Muscle layer of colon (tissue), 2 donors: ENCODE data around the gene PDIA5.
"Not testable (repeated sequence)": the region's sequence is repeated elsewhere in the genome, so short reads cannot be mapped to it uniquely, and the experiment has no call there.

Source experiments
- H3K27ac ChIP-seq: one replicate; pipeline ENCODE4 v1.7.0; 2013; ENCODE audit warnings: low read depth, mild to moderate bottlenecking, low read length, moderate library complexity
- H3K27me3 ChIP-seq, 2 donors: one replicate each; pipeline ENCODE4 v1.7.0; 2013; ENCODE audit warnings: low read length in 2 of 2, mild to moderate bottlenecking in 2 of 2; ENCODE audit not compliant: insufficient read depth in 2 of 2, control insufficient read depth in 1 of 2
- H3K36me3 ChIP-seq: one replicate; pipeline ENCODE4 v1.7.0; 2013; ENCODE audit warnings: mild to moderate bottlenecking, low read length; ENCODE audit not compliant: insufficient read depth
- H3K4me1 ChIP-seq: one replicate; pipeline ENCODE4 v1.7.0; 2013; ENCODE audit warnings: mild to moderate bottlenecking, low read length; ENCODE audit not compliant: insufficient read depth
- H3K4me3 ChIP-seq, 2 donors: one replicate each; pipeline ENCODE4 v1.7.0; 2013; ENCODE audit warnings: low read length in 2 of 2, low read depth in 1 of 2, mild to moderate bottlenecking in 1 of 2, moderate library complexity in 1 of 2
- H3K9ac ChIP-seq: one replicate; pipeline ENCODE4 v1.7.0; 2013; ENCODE audit warnings: low read length
- H3K9me3 ChIP-seq: one replicate; pipeline ENCODE4 v1.7.0; 2013; ENCODE audit warnings: mild to moderate bottlenecking, low read length
- donor health status: abdominal sarcoma.
- donor health status: Adenocarcinoma of cecum.

The PDIA5 gene

DNA sequence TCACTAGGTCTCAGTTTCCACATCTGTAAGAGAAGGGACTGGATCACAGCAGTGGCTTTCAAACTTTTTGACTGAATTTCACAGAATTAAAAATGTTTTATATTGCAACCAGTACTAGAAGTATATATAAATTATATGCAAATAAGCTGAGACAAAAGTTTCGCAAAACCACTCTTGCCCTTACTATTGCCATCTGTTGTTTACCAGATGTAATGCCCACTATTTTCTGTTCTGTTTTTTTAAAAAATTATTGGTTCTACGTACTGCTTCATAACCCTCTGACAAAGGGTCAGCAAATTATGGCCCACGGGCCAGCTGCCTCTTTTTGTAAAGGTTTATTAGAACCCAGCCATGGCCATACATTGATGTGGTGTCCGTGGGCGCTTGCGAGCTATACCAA lies 44.8 kb downstream of the PDIA5 start:
- no peak overlapping the region for H3K27ac ChIP-seq

DNA sequence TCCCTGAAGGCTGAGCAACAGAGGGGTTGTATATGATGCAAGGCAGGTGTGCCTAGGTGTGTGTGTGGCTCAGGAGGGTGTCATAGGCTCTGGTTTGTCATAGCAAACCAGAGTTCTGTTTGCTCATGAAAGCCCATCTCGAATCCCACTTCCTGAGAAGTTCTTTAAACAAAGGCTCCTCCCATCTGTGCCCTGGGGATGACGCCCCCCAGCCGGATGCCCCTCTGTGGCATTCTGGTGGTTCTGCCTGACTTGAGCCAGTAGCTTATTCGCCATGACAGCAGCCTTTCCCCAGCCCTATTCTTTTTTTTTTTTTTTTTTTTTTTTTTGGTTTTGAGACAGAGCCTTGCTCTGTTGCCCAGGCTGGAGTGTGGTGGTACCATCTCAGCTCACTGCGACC lies 45.4 kb downstream of the PDIA5 start:
- Histone ChIP-seq H3K27ac (no peak overlapping the region), H3K36me3 (peaks cover 33% of the 10 kb centered on the region), H3K4me1 (no peaks in the 10 kb centered on the region), H3K9ac (no peak overlapping the region), H3K4me3 (no peak overlapping the region), H3K27me3 (no peaks in the 10 kb centered on the region), H3K9me3 (no peaks in the 10 kb centered on the region)

More for the DNA sequence above, 44.8 kb downstream of the PDIA5 start:
- Histone ChIP-seq H3K9me3 (no peaks in the 10 kb centered on the region), H3K4me3 (no peak overlapping the region), H3K27me3 (no peaks in the 10 kb centered on the region), H3K4me1 (no peaks in the 10 kb centered on the region), H3K36me3 (peaks cover 34% of the 10 kb centered on the region), H3K9ac (no peak overlapping the region)

DNA sequence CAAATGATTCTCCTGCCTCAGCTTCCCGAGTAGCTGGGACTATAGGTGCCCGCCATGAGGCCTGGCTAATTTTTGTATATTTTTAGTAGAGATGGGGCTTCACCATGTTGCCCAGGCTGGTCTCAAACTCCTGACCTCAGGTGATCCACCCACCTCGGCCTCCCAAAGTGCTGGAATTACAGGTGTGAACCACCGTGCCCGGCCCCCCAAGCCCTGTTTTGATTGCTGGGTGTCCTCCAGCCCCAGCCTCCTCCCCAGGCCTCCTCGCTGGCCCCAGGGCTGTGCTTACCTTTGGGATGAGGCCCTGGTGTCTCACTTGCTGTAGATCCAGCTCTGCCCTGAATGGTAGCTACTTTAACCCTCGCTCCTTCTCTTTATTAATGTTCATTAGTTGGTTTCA lies 45.8 kb downstream of the PDIA5 start:
- not testable (repeated sequence) for H3K9me3 ChIP-seq, H3K9ac ChIP-seq, H3K4me3 ChIP-seq, H3K27ac ChIP-seq, H3K27me3 ChIP-seq, H3K4me1 ChIP-seq
- H3K36me3 ChIP-seq: peaks cover 28% of the 10 kb centered on the region

DNA sequence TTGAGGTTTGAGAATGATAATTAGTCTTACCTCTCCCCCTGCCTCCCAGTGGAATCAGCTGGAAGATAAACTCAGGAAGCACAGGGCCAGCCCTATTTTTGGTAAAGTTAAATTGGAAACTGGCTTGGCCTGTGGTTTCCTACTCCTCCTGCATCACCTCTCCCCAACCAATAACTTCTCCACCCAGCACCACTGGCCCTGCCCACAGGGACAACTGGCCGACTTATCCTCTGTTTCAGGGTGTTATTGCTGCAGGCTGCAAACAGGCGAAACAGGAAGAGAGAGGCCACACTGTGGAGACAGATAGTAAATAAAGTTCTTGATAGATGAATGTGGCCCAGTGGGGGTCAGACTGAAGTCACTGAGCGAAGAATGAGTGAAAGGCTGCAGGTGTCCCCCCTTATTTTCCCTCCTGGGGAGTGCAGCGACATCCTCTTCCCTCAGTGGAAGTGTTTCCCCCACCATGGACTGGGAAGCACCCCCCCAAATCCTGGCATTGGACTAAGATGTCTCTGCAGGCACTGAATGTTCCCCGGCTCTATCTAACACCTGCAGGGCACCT lies 47.1 kb downstream of the PDIA5 start:
- Histone ChIP-seq H3K4me3 (no peak overlapping the region), H3K9ac (no peak overlapping the region), H3K27ac (no peak overlapping the region), H3K36me3 (peaks cover 32% of the 10 kb centered on the region), H3K4me1 (no peaks in the 10 kb centered on the region), H3K27me3 (no peaks in the 10 kb centered on the region), H3K9me3 (no peaks in the 10 kb centered on the region)

DNA sequence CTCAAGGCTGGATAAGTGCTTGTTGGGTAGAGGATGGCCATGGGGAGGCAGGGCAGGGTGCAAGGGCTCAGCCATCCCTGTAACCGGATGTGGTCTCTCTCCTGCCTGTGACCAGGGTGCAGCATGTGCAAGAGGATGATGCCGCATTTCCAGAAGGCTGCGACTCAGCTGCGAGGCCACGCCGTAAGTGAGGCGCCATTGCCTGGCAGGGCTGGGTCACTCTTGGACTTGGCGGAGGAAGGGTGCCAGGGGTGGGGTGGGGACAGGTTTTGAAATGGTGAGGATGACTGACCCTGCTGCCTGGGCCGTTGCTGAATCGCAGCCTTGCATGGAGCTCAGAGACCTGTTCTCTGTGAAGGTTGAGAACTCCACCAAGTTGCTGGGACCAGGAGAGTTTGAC lies 49.3 kb downstream of the PDIA5 start:
- Histone ChIP-seq H3K27ac (no peak overlapping the region), H3K9ac (no peak overlapping the region), H3K36me3 (peaks cover 27% of the 10 kb centered on the region), H3K4me3 (no peak overlapping the region), H3K9me3 (no peaks in the 10 kb centered on the region), H3K27me3 (no peaks in the 10 kb centered on the region), H3K4me1 (no peaks in the 10 kb centered on the region)

DNA sequence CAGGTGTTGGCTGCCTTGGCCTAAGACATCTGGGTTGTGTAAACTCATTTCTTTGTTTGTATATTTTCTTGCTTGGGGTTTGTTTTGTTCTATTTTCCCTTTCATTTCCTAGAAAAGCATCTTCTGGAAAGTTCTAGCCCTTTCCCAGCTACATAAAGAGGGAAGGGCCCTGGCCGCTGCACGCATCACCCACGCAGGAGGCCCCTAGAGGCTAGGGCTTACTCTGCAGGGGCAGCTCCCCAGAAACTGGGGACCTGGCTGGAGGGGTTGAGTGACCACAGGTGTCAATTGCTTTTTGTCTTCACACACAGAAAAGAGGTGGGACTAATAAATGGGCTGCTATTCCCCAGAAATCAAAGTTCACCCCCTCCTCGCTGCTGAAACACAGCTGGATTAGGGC lies 52.6 kb downstream of the PDIA5 start:
- Histone ChIP-seq H3K36me3 (peaks cover 34% of the 10 kb centered on the region), H3K27ac (no peak overlapping the region), H3K4me1 (no peaks in the 10 kb centered on the region), H3K4me3 (no peak overlapping the region), H3K27me3 (no peaks in the 10 kb centered on the region), H3K9ac (no peak overlapping the region), H3K9me3 (no peaks in the 10 kb centered on the region)

DNA sequence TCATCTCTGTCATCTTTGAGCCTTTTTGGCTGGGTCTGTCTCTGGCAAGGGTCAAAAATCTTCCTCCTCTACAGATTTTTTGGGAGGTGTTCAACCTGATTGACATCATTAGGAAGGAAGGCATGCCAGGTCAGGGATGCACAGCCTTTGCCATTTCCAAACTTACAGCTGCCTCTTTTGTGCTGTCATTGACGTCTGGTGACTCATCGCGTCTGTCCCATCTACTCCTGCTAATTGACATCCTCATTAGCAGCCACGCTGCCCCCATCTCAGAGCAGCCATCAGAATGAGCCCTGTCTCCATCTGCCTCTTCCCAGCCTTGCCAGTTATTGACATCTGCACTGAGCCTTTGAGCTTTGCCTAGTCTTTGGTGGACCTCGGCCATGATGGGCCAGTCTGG lies 53.0 kb downstream of the PDIA5 start:
- H3K9me3 ChIP-seq: no peaks in the 10 kb centered on the region
- peaks cover 38% of the 10 kb centered on the region for H3K36me3 ChIP-seq
- H3K4me3 ChIP-seq: no peak overlapping the region
- H3K27me3 ChIP-seq: no peaks in the 10 kb centered on the region
- H3K9ac ChIP-seq: no peak overlapping the region
- no peak overlapping the region for H3K27ac ChIP-seq
- no peaks in the 10 kb centered on the region for H3K4me1 ChIP-seq

DNA sequence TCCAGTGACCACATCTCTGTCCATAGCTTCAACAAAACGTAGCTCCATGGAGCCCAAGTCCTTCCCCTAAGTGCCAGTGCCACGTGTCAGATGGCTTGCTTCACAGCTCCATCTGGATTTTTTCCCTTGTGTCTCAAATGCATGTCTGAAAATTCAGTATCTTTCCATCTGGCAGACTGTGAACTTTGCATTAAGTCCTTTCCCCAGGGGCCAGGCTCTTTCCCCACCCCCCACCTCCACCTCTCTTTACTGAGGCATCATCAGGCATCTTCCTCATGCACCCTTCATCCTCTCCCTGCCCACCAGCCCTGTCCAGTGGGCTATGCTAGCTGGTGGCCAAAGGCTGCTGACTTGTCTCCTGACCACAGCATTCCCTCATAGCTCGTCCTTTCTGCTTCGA lies 53.7 kb downstream of the PDIA5 start:
- no peak overlapping the region for H3K27ac ChIP-seq
- peaks cover 42% of the 10 kb centered on the region for H3K36me3 ChIP-seq

DNA sequence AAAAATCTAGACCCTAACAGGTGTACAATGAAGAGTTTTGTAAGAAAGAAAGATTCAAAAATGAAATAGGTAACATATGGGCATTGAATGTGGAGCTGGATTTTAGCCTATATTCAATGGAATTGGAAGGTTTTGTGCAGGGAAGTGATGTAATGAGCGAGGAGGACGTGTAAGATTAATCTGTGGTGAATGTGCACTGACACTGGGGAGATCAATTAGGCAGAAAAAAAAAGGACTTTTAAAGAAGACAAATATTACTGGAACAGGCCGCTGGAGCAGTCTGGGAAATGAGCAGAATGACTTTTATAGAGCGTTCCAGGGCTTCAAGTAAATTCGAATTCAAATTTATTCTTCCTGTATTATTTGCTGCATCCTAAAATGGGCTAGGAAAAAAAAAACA lies 55.2 kb downstream of the PDIA5 start:
- Histone ChIP-seq H3K9me3 (no peaks in the 10 kb centered on the region), H3K4me3 (no peak overlapping the region), H3K27me3 (no peaks in the 10 kb centered on the region), H3K4me1 (no peaks in the 10 kb centered on the region), H3K9ac (no peak overlapping the region), H3K27ac (no peak overlapping the region), H3K36me3 (peaks cover 42% of the 10 kb centered on the region)

More for the DNA sequence above, 53.7 kb downstream of the PDIA5 start:
- no peak overlapping the region for H3K4me3 ChIP-seq
- no peak overlapping the region for H3K9ac ChIP-seq
- H3K9me3 ChIP-seq: no peaks in the 10 kb centered on the region
- no peaks in the 10 kb centered on the region for H3K4me1 ChIP-seq
- H3K27me3 ChIP-seq: no peaks in the 10 kb centered on the region

DNA sequence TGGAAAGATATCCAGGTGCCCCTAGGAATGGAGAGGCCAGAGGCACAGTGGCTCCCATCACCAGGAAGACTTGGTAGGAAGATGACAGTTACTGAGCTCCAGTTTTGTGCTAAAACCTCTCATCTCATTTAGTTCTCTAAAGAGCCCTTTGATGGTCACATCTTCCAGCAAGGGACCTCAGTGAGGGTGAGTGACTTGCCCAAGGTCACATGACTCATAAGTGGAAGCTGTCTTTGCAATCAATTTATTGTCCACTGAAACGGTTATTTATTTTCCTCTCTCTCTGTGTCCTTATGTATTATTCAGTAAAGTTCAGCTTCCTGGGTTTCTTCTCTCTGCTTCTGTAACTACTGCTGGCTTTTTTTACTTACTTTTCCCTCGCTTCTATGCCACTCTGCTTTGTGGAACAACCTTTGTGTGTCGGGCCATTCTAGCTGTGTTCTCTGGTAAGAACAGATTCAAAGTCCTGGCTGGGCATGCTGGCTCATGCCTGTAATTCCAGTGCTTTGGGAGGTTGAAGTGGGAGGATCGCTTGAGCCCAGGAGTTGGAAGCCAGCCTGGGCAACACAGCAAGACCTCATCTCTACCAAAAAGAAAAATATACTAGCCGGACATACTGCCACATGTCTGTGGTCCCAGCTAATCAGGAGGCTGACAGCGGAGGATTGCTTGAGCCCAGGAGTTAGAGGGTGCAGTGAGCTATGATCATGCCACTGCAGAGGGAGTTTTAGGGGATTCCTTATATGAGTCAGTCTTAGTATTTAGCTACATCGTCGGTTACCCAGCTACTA lies 55.9 kb downstream of the PDIA5 start:
- no peak overlapping the region for H3K4me3 ChIP-seq
- peaks cover 45% of the 10 kb centered on the region for H3K36me3 ChIP-seq
- H3K9ac ChIP-seq: no peak overlapping the region
- H3K27ac ChIP-seq: no peak overlapping the region
- H3K9me3 ChIP-seq: no peaks in the 10 kb centered on the region
- no peaks in the 10 kb centered on the region for H3K4me1 ChIP-seq
- no peaks in the 10 kb centered on the region for H3K27me3 ChIP-seq

DNA sequence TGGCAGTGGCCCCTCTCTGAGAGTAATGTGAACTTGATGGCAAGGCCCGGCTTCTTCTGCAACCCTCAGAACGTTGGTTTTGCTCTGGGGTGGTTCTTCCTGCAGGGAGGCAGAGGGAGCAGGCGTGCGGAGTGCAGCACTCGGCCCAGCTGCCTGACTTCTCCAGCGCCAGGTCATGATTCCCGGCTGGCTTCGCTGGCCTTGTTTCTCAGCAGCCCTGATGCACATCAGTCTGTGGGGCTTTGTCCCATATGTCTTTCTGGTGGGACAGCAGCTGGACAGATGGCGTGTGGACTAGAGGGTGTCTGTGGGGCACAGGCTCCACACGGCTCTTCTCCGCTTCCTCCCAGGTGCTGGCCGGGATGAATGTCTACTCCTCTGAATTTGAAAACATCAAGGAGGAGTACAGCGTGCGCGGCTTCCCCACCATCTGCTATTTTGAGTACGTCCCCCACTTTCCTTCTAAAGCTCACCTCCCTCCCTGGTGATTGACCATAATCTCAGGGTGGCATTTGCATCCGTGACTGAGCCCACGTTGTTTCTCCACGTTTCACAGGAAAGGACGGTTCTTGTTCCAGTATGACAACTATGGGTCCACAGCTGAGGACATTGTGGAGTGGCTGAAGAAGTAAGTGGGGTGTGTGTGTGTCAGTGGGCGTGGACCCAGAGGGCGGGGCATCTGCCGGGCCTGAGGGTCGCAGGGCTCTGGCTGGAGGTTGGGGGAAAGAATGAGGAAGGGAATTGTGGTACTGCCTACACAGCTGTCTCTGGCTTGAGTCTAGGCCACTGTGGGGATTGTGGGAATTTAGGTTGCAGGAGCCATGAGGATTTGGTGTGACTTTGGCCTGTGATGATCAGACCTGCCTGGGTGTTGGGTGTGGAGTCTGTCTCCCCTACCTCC lies 57.1 kb downstream of the PDIA5 start:
- H3K9ac ChIP-seq: no peak overlapping the region
- H3K9me3 ChIP-seq: no peaks in the 10 kb centered on the region
- H3K27ac ChIP-seq: no peak overlapping the region
- peaks cover 36% of the 10 kb centered on the region for H3K36me3 ChIP-seq
- no peaks in the 10 kb centered on the region for H3K27me3 ChIP-seq
- H3K4me1 ChIP-seq: no peaks in the 10 kb centered on the region
- no peak overlapping the region for H3K4me3 ChIP-seq
